HK-2 (cell line): Measurements from ENCODE around the gene ATP6AP1.

Source experiments
- DNase-seq: peaks from one replicate; pipeline ENCODE4 v3.0.0-alpha.2; 2018; ENCODE audit not compliant: unreplicated experiment

ATP6AP1 gene

GRCh38 chrX:154430479-154430878, 2.0 kb downstream of the ATP6AP1 start:
- DNase-seq = no peak

GRCh38 chrX:154430916-154431315, 2.4 kb downstream of the ATP6AP1 start:
- no peak for DNase-seq

GRCh38 chrX:154431341-154431740, 2.9 kb downstream of the ATP6AP1 start:
- no peak for DNase-seq

- no peak for DNase-seq
Measured at GRCh38 chrX:154432210-154432609, 3.7 kb downstream of the ATP6AP1 start.

DNA sequence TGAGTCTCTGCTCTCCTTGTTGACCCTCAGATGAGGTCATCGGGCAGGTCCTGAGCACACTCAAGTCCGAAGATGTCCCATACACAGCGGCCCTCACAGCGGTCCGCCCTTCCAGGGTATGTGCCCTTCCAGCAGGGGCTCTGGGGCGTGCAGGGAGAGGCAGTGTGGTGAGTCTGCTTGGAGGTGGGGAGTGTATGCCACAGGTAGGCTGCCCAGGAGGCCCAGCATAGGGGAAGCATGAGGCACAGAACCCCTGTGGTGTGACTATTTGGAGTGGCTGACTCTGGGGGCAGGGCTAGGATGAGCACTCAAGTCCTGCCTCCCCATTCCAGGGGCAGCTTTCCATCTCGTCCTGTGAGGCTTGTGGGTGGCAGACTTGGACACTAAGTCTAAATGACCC, 5.1 kb downstream of the ATP6AP1 start:
- no peak for DNase-seq

- DNase-seq = no peak
Measured at GRCh38 chrX:154434394-154435168, 6.1 kb downstream of the ATP6AP1 start.

- no peak for DNase-seq
Measured at GRCh38 chrX:154435171-154435733, 6.8 kb downstream of the ATP6AP1 start.

GRCh38 chrX:154436374-154436982, 8.0 kb downstream of the ATP6AP1 start:
- DNase-seq = no peak

DNA sequence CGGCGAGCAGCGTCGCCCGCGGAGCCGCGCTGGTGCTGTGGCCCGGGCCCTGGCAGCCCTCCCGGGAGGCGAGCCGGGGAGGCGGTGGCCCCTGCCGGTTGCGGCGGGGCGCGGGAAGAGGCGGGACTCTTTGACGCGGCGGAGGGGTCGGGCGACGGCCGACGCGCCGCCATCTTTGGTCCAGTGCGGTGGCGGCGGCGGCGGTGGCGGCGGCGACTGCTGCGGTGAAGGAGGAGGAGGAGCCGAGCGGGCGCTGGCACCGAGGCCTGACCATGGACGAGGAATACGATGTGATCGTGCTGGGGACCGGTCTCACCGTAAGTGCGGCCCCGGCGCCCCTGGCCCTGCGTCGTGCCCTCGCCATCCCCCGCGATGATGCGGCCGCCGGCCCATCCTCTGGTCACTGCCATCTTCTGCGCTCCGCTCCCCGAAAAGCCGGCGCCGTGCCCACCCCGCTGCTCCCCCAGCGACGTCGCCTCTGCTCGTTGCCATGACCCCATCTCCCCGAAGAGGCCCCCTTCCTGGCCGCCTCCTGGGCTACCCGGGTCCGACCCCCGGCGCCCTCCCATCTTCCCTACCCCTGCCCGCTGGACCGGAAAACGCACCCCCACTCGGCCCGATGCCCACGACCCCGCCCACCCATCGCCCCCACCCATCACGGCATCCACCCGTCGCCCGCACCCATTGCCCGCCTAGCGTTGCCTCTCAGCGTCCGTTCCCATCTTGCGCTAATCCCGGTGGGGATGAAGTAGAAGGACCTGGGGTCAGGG, 8.7 kb downstream of the ATP6AP1 start, which contains the start of gene GDI1:
Gene GDI1 (plus strand): TSS at position 172 of the 770 bp plus-strand sequence. CDS start 101 bp downstream, at position 273.
- DNase-seq = peak; percentile 51

DNA sequence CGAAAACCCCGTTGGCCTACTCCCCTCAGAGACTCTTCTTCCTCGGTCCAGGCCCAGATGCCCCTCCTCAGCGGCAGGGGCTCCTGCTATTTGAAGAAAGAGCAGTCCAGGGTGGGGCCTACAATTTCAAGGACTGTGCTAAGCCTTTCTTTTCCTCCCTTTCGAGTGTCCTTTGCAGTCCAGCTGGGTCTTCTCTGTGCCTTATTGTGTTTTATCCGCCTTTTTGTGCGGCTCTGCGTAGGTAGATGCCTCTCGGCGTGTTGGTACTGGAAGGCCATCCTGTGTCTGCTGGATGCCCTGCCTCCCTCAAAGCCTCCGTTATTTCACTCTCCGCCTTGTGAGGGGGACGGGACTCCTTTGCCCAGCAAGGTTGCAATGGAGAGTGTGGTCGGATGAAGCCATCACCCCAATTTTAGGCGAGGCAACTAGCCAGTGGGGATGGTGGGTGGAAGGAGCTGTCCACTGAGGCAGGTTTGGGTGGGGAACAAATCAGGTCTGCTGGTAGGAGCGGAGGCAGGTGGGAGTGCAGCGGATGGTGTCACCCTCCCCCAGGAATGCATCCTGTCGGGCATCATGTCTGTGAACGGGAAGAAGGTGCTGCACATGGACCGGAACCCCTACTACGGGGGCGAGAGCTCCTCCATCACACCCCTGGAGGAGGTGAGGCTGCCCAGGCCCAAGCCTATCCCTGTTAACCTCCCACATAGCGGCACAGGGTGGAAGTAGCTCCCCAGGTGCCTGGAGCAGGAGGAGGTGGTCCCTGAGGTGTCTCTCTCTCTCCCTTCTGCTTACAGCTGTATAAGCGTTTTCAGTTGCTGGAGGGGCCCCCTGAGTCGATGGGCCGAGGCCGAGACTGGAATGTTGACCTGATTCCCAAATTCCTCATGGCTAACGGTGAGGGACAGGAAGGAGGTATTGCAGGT, 9.8 kb downstream of the ATP6AP1 start:
- no peak for DNase-seq

DNA sequence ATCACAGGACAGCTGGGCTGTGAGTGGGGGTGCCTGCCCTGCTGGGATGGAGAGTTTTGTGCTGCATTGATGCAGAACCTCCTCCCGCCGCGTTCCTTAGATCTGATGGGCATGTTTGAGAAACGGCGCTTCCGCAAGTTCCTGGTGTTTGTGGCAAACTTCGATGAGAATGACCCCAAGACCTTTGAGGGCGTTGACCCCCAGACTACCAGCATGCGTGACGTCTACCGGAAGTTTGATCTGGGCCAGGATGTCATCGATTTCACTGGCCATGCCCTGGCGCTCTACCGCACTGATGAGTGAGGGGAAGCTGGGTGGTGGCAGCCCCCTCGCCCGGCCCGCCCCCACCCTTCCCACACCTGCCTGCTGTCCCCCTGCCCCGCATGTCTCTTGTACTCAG, 11.4 kb downstream of the ATP6AP1 start:
- no peak for DNase-seq

DNA sequence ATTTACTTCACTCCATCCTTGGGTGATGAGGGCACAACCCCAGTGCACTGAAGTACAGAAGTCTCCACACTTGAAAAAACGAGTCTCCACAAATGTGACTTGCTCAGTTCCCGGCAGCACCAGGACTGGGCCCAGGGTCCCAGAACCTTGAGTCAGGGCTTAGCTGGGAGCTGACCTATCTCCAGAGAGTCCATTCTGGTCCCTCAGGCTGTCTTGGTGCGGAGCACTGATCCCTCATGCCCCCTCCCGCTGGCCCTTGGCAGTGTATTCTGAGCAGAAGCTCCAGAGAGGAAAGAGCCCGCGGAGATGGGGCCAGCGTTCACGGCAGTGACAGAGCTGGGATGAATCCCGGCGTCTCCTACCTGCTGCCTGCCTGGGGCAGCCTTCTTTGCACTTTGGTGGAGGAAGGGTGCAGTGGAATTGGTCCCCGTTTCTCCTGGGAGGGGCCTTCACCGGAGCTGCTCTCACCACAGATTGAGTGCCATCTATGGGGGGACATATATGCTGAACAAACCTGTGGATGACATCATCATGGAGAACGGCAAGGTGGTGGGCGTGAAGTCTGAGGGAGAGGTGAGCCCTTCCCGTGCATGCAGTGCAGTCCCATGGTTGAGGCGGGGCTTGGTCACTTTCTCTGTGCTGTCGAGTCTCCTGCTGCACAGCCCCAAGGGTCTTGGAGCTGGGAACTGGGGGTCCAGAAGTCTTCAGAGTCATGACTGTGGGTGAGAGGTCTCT, 12.3 kb downstream of the ATP6AP1 start:
- no peak for DNase-seq

GRCh38 chrX:154441564-154441963, 13.1 kb downstream of the ATP6AP1 start:
- DNase-seq = no peak

- no peak for DNase-seq
Measured at GRCh38 chrX:154441984-154442707, 13.7 kb downstream of the ATP6AP1 start.

GRCh38 chrX:154443479-154443910, 15.0 kb downstream of the ATP6AP1 start:
- no peak for DNase-seq

- DNase-seq = peak; percentile 68
Measured at GRCh38 chrX:154443992-154444754, 15.7 kb downstream of the ATP6AP1 start, which contains the start of gene FAM50A. Gene FAM50A, plus strand, starts transcription at chrX:154444141. Its CDS starts 95 bp downstream, at chrX:154444236.

DNA sequence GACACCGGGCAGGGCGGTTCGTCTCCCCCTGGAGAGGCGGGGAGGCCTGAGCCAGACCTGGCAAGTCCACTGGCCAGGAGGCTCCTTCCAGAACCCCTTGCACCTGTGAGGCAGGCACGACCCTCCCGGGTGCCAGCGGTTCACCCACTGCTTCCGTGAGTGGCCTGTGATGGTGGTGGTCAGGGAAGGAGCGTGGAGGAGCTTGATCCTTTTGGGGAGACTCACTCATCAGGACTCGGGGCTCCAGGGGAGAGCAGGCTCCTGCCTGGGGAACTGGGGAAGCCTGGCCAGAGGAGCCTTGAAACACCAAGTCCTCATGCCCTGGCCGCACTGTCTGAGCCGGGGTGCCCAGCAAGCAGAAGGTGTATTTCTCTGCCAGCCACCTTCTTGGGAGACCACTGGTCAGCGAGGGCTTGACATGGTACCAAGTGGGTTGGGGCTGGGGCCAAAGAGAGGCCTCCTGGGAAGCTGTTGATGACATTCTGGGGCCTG, 16.3 kb downstream of the ATP6AP1 start:
- no peak for DNase-seq

DNA sequence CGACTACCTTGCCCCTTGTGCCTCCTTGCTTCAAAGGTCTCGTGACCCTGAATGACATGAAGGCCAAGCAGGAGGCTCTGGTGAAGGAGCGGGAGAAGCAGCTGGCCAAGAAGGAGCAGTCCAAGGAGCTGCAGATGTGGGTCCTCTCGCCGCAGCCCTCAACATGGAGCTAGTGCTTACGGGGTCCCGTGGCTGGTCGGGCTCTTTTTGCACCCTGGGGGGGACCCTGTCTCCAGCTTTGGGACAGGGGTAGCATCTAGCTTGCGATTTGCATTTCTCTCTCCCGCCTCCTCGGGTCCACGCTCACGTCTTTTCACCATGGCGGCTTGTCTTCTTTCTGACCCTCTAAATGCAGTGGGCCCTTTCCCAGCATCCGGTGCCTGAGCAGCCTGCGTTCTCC, 17.3 kb downstream of the ATP6AP1 start:
- no peak for DNase-seq

DNA sequence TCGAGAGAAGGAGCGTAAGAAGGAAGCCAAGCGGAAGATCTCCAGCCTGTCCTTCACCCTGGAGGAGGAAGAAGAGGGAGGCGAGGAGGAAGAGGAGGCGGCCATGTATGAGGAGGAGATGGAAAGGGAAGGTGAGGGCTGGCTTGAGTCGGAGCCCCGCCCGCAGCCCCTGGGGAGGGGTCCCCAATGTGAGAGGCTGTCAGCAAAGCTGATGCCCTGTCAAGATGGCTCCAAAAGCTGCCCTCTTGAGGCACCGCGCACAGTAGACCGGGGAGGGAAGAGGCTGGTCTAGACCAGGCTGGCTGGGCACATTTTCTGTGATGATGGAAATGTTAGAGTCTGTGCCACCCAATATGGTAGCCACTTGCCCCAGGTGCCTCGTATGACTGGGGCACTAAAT, 18.0 kb downstream of the ATP6AP1 start:
- DNase-seq = no peak
